ENCODE data around the gene LRRC46.

The LRRC46 gene

GRCh38 chr17:47846716-47847340 is 15.4 kb downstream of the LRRC46 start:
- no peak for ATAC-seq
- TF ChIP-seq PPARA (CRISPR knock-in tag; IDR thresholded peaks at IDR 0.05; ENCODE audit: borderline replicate concordance) (no peak), GLIS3 (CRISPR knock-in tag; IDR thresholded peaks at IDR 0.05) (no peak), PATZ1 (CRISPR knock-in tag; IDR thresholded peaks at IDR 0.05; ENCODE audit: borderline replicate concordance) (no peak), BACH2 (CRISPR knock-in tag; IDR thresholded peaks at IDR 0.05; ENCODE audit: borderline replicate concordance) (no peak), ZFP30 (CRISPR knock-in tag; IDR thresholded peaks at IDR 0.05) (no peak)

DNA sequence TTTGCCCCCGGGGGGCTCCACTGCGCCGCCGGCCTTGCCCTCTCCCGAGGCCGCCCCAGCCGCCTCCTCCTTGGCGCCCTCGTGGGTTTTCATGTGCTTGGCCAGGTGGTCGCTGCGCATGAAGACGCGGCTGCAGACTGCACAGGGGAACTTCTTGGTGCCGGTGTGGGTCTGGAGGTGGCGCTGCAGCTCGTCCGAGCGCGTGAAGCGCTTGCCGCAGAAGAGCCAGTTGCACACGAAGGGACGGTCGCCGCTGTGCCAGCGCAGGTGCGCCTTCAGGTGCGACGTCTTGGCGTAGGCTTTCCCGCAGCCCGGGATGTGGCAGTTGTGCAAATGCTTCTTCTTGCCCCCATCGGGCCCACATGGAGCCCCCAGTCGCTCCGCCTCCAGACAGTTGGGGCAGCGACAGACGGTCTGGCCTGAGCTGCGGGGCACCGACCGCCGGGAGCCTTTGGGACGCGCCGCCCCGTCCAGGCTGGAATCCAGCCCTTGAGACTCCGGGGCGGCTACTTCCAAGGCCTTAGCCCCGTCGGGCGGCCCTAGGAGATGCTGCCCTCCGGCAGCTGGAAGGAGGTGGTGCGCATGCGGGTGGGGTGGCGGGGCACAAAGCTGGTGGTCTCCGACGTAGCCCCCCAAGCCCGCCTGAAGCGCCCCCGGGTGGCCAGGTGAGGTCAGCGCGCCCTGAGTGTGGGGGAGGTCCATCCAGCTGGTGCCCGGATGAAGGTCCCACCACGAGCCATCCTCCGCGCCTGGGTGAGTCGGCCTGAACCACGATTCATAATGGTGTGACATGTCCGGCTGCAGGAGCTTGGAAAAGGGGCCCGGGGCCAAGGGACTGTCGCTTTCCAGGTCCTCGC is 16.1 kb downstream of the LRRC46 start:
- TF ChIP-seq PATZ1 (CRISPR knock-in tag; IDR thresholded peaks at IDR 0.05; ENCODE audit: borderline replicate concordance) (no peak), POU6F1 (CRISPR knock-in tag; IDR thresholded peaks at IDR 0.05; ENCODE audit: borderline replicate concordance, low read depth) (no peak), ZNF565 (CRISPR knock-in tag; conservative IDR thresholded peaks at IDR 0.05; ENCODE audit: low read depth) (no peak), CSDC2 (CRISPR knock-in tag; IDR thresholded peaks at IDR 0.05) (no peak), OSR1 (CRISPR knock-in tag; IDR thresholded peaks at IDR 0.05) (no peak), ZFP3 (CRISPR knock-in tag; IDR thresholded peaks at IDR 0.05) (no peak), PPARA (CRISPR knock-in tag; IDR thresholded peaks at IDR 0.05; ENCODE audit: borderline replicate concordance) (no peak), TOX (CRISPR knock-in tag; IDR thresholded peaks at IDR 0.05; ENCODE audit: borderline replicate concordance) (no peak), ZNF8 (CRISPR knock-in tag; IDR thresholded peaks at IDR 0.05) (no peak)
- ATAC-seq, result peak; percentile 44

DNA sequence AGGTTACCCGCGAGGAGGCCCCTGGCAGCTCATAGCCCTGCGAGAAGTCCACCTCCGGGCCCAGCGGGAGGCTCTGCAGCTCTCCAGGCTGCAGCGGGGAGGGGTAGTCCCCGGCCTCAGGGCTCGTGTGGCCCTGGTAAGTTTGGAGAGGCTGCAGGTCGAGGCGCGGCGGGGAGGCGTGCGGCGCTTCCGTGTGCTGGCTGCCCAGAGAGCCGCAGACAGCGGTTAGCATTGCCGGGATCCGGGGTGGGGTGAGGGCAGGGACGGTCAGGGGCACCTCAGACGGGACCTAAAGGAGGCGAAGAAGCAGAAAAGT is 16.7 kb downstream of the LRRC46 start:
- no peak for ATAC-seq

DNA sequence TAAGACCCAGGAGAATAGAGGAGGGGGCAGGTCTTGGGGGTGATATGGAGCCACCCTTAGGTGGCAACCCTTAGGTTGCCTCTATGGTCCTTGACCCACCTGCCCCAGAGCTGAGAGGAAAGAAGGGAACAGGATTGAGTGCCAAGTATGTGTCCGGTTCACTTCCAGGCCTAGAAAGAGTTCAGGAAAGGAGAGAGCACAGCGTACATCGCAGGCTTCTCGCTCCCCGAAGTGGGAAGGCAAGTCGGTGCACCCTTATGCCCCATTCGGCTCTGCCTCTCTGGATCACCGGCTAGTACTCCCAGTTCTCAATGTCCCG is 18.9 kb downstream of the LRRC46 start:
- TF ChIP-seq BACH2 (CRISPR knock-in tag; IDR thresholded peaks at IDR 0.05; ENCODE audit: borderline replicate concordance), result no peak
- no peak for TF ChIP-seq ZNF70 (CRISPR knock-in tag; IDR thresholded peaks at IDR 0.05)
- no peak for TF ChIP-seq GLIS3 (CRISPR knock-in tag; IDR thresholded peaks at IDR 0.05)
- no peak for TF ChIP-seq OSR1 (CRISPR knock-in tag; IDR thresholded peaks at IDR 0.05)
- no peak for TF ChIP-seq ZC3H10 (CRISPR knock-in tag; IDR thresholded peaks at IDR 0.05)
- no peak for TF ChIP-seq TOX (CRISPR knock-in tag; IDR thresholded peaks at IDR 0.05; ENCODE audit: borderline replicate concordance)
- TF ChIP-seq ZFP30 (CRISPR knock-in tag; IDR thresholded peaks at IDR 0.05), result no peak
- no peak for TF ChIP-seq RARB (CRISPR knock-in tag; IDR thresholded peaks at IDR 0.05)
- TF ChIP-seq CSRNP3 (CRISPR knock-in tag; IDR thresholded peaks at IDR 0.05), result no peak
- peak; percentile 1; the same call in 2 of the 3 replicates for ATAC-seq

More for the DNA sequence above, 16.7 kb downstream of the LRRC46 start:
- TF ChIP-seq ZNF565 (CRISPR knock-in tag; conservative IDR thresholded peaks at IDR 0.05; ENCODE audit: low read depth), result no peak
- TF ChIP-seq POU6F1 (CRISPR knock-in tag; IDR thresholded peaks at IDR 0.05; ENCODE audit: borderline replicate concordance, low read depth), result no peak
- TF ChIP-seq ARNTL (CRISPR knock-in tag; IDR thresholded peaks at IDR 0.05; ENCODE audit: borderline replicate concordance, low read depth), result no peak
- TF ChIP-seq ZFP3 (CRISPR knock-in tag; IDR thresholded peaks at IDR 0.05), result no peak
- no peak for TF ChIP-seq RARB (CRISPR knock-in tag; IDR thresholded peaks at IDR 0.05)
- TF ChIP-seq SNAI2 (CRISPR knock-in tag; IDR thresholded peaks at IDR 0.05), result no peak
- TF ChIP-seq ESRRG (CRISPR knock-in tag; IDR thresholded peaks at IDR 0.05), result no peak
- no peak for TF ChIP-seq ZC3H10 (CRISPR knock-in tag; IDR thresholded peaks at IDR 0.05)
- no peak for TF ChIP-seq TOX (CRISPR knock-in tag; IDR thresholded peaks at IDR 0.05; ENCODE audit: borderline replicate concordance)
- TF ChIP-seq TCF4 (CRISPR knock-in tag; IDR thresholded peaks at IDR 0.05; ENCODE audit: borderline replicate concordance), result no peak
